Brain microvascular endothelial cell (primary cell): Measurements from ENCODE around the gene CUX1.

ENCODE experiments used
- DNase-seq: peaks from one replicate; pipeline ENCODE4 v3.0.0-alpha.2; 2020
- H3K27ac ChIP-seq: fragments of 250-450 bp; sonication (Bioruptor Pico); 2 replicates; pipeline ENCODE4 v1.5.1; 2020; ENCODE audit warnings: mild to moderate bottlenecking, moderate library complexity
- H3K27me3 ChIP-seq: fragments of 250-450 bp; sonication (Bioruptor Pico); replicated peaks from 2 replicates; pipeline ENCODE4 v1.5.1; 2020; ENCODE audit warnings: mild to moderate bottlenecking
- H3K36me3 ChIP-seq: fragments of 250-450 bp; sonication (Bioruptor Pico); replicated peaks from 2 replicates; pipeline ENCODE4 v1.5.1; 2020; ENCODE audit warnings: mild to moderate bottlenecking
- H3K4me3 ChIP-seq: 2 replicates; pipeline ENCODE4 v1.5.1; 2011; ENCODE audit warnings: low read depth, mild to moderate bottlenecking, control low read depth, low read length, moderate library complexity
- CTCF ChIP-seq: IDR thresholded peaks from 2 replicates; pipeline ENCODE4 v1.5.1; 2011; ENCODE audit warnings: low read depth, mild to moderate bottlenecking, moderate library complexity, low read length, control low read depth, inconsistent platforms; ENCODE audit errors: missing control alignments
- in situ Hi-C: cut with HindIII; loops from 2 replicates; pipeline ENCODE4 v1.10.0; 2017; ENCODE audit warnings: low sequenced_read_pairs, low pct_ligation_motif_present

CUX1 gene

DNA sequence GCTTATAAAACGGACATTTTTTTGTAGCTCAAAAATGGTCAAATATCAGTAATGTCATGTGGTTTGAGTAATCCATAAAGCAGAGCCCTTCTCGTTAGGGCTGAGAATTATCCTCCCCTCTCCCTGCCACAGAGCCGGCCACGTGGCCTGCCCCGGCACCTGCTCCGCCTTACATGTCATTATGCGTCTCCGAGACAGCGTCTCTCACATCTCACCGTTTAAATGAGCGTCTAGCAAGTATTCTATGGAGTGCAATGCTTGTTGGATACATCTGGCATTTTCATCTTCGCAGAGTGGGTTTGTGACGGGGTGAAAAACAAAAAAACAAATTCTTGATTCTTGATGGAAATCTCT, 86.1 kb downstream of the CUX1 start:
- in situ Hi-C loops: no loop called here
- TF ChIP-seq CTCF: no peak
- H3K27me3 ChIP-seq: no peaks in the 10 kb centered on the region

GRCh38 chr7:101904019-101904418, 86.6 kb downstream of the CUX1 start:
- no peak for DNase-seq
- H3K4me3 ChIP-seq: no peak overlapping the region
- in situ Hi-C loops: no loop called here

More for the DNA sequence above, 86.1 kb downstream of the CUX1 start:
- no peak for DNase-seq
- no peak overlapping the region for H3K4me3 ChIP-seq
- no peaks in the 10 kb centered on the region for H3K36me3 ChIP-seq
- no peak overlapping the region for H3K27ac ChIP-seq

DNA sequence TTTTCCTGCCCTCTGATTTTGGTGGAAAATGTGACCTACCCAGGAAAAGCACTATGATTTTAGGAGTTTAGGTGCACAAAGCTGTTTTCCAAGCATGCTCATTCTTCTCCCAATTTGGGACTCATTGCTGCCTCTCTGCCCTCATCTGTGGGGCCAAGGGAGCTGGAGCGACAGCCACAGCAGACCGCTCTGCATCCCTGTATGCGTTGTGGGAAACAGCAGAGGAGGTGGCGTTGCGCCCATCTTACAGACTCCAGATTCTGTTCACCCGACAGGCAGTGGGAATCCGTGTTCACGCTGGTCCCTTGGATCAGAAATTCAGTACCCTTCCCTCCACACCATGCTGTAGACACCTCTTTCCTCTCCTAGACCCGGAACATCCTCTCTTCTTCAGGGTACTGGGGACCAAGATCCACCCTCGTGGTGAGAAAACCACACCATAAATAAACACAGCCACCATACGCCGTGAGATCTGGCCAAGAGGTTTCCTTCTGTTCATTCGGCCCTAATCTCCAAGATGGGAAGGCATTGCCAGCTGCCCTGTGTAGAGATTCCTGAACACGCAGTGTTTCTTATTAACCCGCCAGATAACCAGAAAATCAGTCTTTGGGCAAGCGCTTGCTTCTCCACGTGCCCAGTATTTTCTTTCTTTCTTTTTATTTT, 87.9 kb downstream of the CUX1 start:
- no peaks in the 10 kb centered on the region for H3K36me3 ChIP-seq
- no peak for DNase-seq
- H3K4me3 ChIP-seq: no peak overlapping the region
- H3K27me3 ChIP-seq: no peaks in the 10 kb centered on the region
- in situ Hi-C loops: no loop called here
- H3K27ac ChIP-seq: no peak overlapping the region
- no peak for TF ChIP-seq CTCF

More at GRCh38 chr7:101904019-101904418, 86.6 kb downstream of the CUX1 start:
- H3K36me3 ChIP-seq: no peaks in the 10 kb centered on the region
- no peaks in the 10 kb centered on the region for H3K27me3 ChIP-seq
- TF ChIP-seq CTCF: no peak
- H3K27ac ChIP-seq: no peak overlapping the region

DNA sequence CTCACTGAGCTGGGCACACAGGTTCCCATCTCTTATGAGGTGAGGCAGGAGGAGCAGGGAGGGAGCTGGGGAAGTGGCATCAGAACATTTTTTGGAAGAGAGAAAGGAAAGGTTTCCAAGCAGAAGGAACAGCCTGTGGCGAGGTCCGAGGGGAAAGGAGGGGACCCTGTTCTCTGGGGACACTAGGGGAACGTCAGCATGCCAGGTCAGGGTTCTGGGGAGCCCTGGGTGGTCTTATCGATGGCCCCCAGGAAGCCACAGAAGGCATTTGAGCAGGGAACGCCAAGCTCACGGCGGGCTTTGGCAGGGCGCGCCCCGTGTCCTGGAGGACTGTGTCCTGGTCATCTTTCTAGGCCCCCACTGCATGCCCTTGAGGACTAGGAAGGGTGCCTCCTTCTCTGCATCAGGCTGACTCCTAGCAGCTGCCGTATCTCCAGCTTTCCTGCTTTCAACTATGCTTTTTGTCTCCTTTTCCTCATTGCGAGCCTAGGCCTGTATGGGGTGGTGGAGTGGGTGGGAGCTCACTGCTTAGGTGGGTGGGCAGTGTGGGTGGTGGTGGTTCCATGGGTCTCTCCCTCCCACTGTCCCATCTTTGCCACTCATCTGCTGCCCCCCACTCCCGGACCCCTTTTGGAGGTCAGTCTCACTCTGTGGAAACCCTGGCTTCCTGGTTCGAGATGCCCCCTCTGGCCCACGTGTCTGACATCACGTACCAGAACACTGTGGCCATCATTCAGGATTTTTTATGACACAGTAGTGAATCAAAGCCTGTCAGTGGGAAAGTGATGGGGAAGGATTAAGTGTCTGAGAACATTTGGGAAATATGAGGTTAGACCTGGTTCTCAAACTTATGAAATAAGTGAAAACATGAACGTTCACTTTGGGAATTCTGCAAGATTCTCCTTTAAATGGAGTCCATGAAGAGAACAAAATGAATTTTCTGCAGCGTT, 89.1 kb downstream of the CUX1 start:
- no peaks in the 10 kb centered on the region for H3K36me3 ChIP-seq
- TF ChIP-seq CTCF: no peak
- no peaks in the 10 kb centered on the region for H3K27me3 ChIP-seq
- in situ Hi-C loops: no loop called here
- H3K4me3 ChIP-seq: no peak overlapping the region
- no peak for DNase-seq
- H3K27ac ChIP-seq: no peak overlapping the region

GRCh38 chr7:101910991-101911799, 93.8 kb downstream of the CUX1 start:
- H3K36me3 ChIP-seq: no peaks in the 10 kb centered on the region
- H3K4me3 ChIP-seq: no peak overlapping the region
- DNase-seq: no peak
- no peak overlapping the region for H3K27ac ChIP-seq
- H3K27me3 ChIP-seq: no peaks in the 10 kb centered on the region
- in situ Hi-C loops: no loop called here
- TF ChIP-seq CTCF: no peak
